ENCODE results near the gene TBXA2R. TPM values are rescaled to one million over a fixed set of nuclear protein-coding genes. Genes with fewer than 3 reads are reported as not detected.
"Not testable (repeated sequence)": the region's sequence is repeated elsewhere in the genome, so short reads cannot be mapped to it uniquely, and the experiment has no call there.

Gene TBXA2R
- total RNA-seq, 1 donor from 2014 or later = 0.52 TPM

DNA sequence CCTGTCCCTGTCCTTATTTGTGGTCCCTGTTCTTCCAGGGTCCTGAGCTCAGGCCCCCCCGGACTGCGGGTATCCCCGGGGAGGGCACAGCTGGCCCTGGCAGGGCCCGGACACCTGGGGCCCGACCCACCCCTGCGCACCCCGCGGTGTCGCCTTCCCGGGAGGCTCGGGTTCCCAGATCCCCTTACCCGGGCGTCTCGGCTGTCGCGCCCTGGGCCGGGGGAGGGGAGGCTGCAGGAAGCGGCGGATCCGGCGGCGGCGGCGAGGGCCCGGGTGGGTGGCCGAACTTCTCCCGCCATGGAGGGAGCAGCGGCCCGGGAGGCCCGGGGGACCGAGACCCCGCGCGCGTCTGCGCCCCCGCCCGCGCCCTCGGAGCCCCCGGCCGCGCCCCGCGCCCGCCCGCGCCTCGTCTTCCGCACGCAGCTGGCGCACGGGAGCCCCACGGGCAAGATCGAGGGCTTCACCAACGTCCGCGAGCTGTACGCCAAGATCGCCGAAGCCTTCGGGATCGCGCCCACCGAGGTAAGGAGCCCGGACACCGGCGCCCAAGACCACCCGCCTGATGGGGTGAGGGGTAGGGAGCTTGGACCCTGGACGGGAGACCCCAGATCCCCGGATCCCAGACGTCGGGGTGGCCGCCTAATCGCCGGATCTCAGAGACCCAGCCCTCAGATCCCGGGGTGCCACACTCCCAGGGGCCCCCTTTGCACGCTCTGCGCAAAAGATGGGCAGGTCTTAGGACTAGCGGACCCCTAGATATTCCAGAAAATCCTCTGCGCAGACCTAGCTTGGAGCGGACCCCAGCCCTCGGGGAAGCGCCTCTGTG lies 21.2 kb downstream of the TBXA2R start, which contains the start of gene GIPC3:
TSS of gene GIPC3 (plus strand) at position 178 of the 826 bp plus-strand sequence. CDS start at position 298, 120 bp downstream.
- intact Hi-C loops (cut with micrococcal nuclease) = no loop called here

DNA sequence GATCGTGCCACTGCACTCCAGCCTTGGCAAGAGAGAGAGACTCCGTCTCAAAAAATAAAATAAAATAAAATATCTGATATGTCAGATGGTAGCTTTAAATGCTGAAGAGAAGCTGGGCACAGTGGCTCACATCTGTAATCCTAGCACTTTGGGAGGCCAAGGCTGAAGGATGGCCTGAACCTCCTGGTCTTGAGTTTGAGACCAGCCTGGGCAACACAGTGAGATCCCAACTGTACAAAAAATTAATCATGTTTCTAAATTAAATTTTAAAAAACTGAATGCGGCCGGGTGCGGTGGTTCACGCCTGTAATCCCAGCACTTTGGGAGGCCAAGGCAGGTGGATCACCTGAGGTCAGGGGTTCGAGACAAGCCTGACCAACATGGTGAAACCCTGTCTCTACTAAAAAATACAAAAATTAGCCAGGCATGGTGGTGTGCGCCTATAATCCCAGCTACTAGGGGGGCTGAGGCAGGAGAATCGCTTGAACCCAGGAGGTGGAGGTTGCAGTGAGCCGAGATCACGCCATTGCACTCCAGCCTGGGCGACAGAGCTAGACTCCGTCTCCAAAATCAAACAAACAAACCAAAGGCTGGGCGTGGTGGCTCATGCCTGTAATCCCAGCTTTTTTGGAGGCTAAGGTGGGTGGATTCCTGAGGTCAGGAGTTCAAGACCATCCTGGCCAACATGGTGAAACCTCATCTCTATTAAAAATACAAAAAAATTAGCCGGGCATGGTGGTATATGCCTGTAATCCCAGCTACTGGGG lies 22.5 kb downstream of the TBXA2R start:
- intact Hi-C loops (cut with micrococcal nuclease) = not testable (repeated sequence)

DNA sequence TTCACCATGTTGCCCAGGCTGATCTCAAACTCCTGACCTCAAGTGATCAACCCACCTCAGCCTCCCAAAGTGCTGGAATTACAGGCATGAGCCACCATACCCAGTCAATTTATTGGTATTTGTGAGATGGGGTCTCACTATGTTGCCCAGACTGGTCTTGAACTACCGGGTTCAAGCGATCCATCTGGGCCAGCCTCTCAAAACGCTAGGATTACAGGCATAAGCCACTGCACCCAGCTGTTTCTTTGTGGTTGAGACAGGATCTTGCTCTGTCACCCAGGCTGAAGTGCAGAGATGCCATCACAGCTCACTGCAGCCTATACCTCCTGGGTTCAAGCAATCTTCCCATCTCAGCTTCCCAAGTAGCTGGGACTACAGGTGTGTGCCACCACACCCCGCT lies 24.9 kb downstream of the TBXA2R start:
- intact Hi-C loops (cut with micrococcal nuclease) = not testable (repeated sequence)

DNA sequence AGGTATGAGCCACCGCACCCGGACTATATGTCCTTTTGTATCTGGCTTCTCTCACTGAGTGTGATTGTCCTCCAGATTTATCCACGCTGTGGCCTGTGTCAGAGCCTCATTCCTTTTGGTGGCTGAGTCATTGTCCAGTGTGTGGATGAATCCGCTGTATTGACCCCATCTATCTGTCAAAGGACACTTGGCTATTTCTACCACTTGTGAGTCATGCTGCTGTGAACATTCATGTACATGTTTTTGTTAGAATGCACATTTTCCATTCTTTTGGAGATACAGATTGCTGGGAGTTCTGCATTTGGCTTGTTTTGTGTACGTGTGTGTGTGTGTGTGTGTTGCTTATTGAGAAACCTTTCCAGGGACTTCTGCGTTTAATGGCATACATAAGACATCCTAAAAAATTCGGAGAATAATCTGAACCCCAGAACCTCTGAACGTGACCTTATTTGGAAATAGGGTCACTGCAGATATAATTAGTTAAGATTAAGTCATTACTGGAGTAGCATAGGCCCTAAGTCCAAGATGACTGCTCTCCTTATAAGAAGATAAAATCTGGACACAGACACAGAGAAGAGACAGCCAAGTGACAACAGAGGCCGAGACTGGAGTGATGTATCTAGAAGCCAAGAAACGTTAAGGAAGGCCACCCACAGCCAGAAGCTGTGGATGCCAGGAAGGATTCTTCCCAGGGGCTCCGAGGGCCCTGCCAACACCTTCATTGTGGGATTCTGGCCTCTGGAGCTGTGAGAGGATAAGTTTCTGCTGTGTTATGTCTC lies 26.3 kb downstream of the TBXA2R start:
- intact Hi-C loops (cut with micrococcal nuclease) = no loop called here

DNA sequence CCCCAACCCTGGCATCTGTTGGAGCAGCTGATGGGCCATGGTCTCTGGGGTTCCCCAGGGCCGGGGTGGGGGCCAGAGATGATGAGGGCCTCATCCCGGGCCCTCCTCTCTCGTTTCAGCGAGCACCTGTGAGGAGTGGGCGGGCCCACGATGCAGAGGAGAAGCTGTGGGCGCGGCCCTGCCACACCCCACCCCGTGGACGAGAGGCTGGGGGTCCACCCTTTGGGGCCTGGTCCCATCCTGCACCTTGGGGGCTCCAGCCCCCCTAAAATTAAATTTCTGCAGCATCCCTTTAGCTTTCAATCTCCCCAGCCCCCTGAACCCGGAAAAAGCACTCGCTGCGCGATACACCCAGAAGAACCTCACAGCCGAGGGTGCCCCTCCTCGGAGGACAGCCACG lies 28.3 kb downstream of the TBXA2R start:
- intact Hi-C loops (cut with micrococcal nuclease) = loop anchor here (10.0 kb wide), 1 partner anchor 486 kb away; the partner anchor contains the start of gene ZBTB7A

DNA sequence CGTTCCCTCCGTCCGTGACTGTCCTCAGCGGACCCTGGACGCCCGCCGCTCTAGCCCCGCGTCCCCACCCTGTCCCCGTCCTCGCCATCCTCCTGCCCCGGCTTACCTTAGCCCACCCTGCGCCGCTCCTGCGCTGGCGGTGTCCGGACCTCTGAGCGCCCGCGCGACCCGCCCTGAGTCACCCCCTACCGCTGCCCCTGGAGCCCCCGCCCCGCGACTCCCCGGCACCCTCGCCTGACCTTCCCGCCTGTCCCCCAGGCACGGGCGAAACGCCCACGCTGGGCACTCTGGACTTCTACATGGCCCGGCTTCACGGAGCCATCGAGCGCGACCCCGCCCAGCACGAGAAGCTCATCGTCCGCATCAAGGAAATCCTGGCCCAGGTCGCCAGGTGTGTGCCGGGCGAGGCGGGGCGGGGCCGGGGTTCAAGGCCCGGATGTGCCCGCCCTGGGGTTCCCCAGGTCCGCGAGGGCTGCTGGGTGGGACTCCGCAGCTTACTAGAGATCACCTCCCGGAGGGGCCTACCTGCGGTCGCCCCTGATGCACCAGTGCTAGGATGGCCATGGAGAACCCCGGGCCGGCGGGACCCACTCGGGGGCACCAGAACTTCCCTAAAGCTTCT lies 28.8 kb downstream of the TBXA2R start:
- intact Hi-C loops (cut with micrococcal nuclease) = loop anchor here (10.0 kb wide), 1 partner anchor 487 kb away; the partner anchor contains the start of gene ZBTB7A

DNA sequence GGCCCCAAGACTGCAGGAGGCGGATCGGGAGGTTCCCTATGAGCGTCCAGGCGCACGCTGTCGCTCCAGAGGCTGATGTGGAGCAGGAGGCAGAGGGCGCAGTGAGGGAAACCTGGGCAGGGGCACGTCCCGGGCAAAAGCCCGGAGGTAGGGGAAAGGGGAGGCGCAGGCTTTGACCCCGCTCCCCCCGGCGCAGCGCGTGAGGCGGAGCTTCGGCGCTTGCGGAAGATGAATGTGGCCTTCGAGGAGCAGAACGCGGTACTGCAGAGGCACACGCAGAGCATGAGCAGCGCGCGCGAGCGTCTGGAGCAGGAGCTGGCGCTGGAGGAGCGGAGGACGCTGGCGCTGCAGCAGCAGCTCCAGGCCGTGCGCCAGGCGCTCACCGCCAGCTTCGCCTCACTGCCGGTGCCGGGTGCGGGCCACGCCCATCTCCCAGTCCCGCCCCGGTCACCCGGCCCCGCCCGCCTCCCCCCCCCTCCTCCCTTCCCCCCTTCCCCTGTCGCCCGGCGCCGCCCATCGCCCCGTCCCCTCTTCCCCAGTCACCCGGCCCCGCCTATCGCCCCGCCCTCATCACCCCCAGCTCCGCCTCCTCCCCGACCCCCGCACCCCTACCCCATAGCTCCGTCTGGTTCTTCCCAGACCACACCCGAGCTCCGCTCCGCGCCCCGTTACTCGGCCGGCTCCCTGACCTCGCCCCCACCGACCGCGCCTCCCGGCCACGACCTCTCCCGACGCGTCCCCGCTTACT lies 29.8 kb downstream of the TBXA2R start:
- intact Hi-C loops (cut with micrococcal nuclease) = loop anchor here (10.0 kb wide), 1 partner anchor 488 kb away; the partner anchor contains the start of gene ZBTB7A

DNA sequence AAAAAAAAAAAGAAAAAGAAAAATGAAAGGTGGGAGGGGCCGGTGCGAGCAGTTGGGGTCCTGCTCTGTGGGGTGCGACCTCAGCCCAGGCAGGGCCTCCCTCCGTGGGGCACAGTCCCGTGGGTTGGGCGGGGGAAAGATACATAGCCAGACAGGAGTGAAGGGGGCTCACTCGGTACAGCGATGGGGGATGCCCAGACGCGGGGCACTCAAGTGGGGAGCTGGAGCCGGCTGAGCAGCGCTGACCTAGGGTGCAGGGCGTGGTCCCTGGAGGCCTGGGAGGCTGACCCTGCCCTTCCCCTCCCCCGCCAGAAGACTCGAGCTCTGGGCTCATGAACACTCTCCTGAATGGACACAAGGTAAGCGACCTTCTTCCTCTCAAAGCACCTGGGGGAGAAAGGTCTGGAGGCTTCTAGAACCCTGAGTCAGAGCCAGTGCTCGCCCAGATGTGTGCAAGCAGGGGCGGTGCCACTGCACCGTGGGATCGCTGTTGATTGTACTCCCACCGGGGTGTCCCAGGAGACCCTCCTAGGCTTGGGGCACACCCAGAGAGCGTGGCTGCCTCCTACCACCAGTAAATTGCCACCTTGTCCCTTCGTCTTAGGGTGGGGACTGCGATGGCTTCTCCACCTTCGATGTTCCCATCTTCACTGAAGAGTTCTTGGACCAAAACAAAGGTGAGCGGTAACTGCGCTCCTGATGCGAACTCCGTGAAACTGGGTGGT lies 30.6 kb downstream of the TBXA2R start:
- intact Hi-C loops (cut with micrococcal nuclease) = loop anchor here (10.0 kb wide), 1 partner anchor 489 kb away; the partner anchor contains the start of gene ZBTB7A

DNA sequence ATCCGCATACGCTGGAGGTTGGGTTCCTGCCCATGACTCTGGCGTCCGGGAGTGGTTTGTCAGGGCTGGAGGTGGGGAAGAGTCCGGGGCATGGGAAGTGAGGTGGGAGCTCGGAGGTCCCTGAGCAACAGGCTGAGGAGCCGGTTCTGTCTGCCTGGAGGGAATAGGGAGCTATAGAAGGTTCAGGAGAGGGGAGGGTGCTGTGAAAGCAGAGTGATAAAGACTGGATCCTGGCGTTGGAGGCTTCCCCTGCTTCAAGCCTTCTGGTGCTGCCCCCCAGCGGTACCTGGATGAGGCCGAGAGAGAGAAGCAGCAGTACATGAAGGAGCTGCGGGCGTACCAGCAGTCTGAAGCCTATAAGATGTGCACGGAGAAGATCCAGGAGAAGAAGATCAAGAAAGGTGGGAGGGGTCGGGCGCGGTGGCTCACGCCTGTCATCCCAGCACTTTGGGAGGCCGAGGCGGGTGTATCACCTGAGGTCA lies 31.4 kb downstream of the TBXA2R start:
- intact Hi-C loops (cut with micrococcal nuclease) = loop anchor here (10.0 kb wide), 1 partner anchor 490 kb away; the partner anchor contains the start of gene ZBTB7A

DNA sequence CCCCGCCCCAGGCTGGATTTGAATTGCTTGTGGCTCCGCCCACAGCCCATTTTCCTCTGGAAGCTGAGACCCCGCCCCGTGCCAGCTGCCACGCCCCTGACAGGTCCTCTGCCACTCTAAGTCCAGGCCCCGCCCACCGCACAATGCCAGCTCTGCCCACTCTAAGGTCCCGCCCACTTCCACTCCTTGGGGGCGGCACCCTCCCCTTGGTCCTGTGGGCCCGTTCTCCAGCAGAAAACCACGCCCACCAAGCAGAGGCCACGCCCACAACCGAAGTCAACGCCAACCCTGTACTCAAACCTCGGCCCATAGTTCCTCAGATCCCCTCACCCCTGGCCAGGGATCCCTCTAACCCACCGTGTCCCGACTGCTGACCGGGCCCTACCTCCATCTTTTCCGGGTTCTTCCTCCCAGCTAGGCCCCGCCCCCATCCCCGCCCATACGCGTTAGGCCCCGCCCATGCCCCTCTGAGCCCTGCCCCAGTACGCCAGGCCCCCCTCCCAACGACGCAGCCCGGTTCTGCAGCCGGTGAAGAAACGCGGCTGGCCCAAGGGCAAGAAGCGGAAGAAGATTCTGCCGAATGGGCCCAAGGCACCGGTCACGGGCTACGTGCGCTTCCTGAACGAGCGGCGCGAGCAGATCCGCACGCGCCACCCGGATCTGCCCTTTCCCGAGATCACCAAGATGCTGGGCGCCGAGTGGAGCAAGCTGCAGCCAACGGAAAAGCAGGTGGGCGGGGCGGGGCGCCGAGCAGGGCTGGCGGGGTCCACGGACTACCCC lies 32.6 kb downstream of the TBXA2R start:
- intact Hi-C loops (cut with micrococcal nuclease) = loop anchor here (10.0 kb wide), 1 partner anchor 491 kb away; the partner anchor contains the start of gene ZBTB7A

DNA sequence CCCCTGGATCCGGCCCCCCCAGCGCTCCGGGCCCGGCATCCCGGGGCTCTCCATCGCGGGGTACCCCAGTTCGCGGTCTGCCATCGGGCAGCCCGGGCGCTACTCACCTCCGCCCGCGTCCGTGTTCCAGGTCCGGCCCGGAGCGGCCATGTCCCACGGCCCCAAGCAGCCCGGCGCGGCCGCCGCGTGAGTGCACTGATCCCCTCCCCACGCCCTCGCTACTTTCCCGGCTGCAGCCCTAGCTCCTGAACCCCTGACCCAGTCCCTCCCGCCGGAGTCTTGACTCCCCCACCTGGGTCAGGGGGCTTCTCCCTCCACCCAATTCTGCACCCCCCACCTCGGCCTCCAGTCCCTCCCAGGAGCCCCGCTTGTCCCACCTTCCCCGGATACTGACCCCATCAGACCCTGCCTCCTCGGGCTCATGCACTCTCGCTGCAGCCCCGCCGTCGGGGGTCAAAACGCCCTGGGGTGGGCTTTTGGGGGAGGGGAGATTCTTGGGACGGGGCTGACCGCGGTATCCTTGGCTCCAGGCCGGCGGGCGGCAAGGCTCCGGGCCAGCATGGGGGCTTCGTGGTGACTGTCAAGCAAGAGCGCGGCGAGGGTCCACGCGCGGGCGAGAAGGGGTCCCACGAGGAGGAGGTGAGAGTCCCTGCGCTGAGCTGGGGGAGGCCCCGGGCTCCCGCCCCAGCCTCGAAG lies 33.4 kb downstream of the TBXA2R start:
- intact Hi-C loops (cut with micrococcal nuclease) = loop anchor here (10.0 kb wide), 1 partner anchor 491 kb away; the partner anchor contains the start of gene ZBTB7A

DNA sequence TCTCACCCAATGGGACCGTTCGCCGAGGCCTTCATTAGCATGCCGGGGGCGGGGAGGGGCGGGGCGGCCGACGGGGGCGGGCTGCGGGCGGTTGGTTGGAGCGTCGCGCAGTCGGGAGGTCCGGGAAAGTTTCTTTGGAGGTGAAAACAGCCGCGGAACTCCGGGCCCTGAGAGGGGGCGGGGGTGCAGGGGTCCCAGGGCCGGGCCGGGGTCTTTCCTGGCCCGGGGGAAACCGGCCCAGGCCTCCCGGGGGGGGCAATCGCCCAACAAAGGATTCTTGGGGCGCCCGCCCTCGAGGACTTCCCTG lies 33.9 kb downstream of the TBXA2R start, which contains the start of gene HMG20B:
TSS of gene HMG20B (plus strand) at position 90 of the 307 bp plus-strand sequence. CDS start 366 bp downstream, outside the sequence.
- intact Hi-C loops (cut with micrococcal nuclease) = loop anchor here (1.0 to 10.0 kb wide), 4 partner anchors 16 to 492 kb away; partner anchors contain the start of genes FZR1, MFSD12 and ZBTB7A

DNA sequence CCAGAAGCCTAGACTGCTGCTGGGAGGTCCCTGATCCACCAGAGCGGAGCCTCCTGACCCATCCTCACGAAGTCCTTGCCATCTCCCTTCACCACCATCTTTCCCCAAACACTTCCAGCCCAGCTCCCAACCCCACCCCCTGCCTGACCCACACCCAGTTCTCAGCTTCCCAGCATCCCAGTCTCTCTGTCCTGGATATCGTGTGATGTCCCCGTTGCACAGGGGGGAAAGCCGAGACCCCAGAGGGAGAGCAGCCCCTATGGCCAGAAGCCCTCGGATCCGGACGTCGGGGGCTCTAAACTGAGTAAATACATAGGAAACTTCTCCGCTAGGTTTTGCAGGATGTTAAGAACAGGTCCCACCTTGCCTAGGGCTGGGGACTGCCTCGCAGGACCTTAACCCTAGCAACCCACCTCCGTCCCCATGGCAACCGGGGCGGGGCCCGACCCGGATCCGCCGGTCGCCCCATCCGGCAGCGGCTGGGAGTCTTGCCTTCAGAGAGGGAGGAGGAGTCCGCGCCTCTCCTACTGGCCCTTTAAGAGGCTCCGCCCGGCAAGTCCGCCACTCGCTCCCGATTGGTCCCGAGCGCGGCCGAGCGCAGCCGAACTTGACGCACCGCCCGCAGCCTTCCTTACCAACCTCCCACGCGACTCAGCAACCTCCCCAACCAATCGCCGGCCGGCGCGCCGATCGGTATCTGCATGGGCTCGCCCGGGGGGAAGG lies 34.4 kb downstream of the TBXA2R start:
- intact Hi-C loops (cut with micrococcal nuclease) = loop anchor here (1.0 to 10.0 kb wide), 4 partner anchors 15 to 493 kb away; partner anchors contain the start of genes FZR1, MFSD12 and ZBTB7A

DNA sequence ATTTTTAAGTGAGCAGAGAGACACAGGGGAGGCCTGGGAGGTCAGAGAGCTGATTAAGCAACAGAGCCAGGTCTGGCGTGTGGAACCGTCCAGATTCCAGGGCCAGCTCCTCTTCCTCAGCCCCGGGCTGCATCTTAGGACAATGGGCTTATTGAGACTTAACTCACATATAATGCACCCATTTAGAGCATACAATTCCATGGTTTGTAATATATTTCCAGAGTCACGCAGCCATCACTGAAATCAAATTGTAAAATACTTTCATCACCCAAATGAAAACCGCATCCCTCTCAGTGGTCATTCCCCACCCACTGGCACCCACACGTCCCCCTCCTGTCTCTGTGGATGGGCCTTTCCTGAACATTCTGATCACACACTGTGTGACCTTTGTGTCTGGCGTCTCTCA lies 36.1 kb downstream of the TBXA2R start:
- intact Hi-C loops (cut with micrococcal nuclease) = loop anchor here (10.0 kb wide), 1 partner anchor 494 kb away; the partner anchor contains the start of gene ZBTB7A

DNA sequence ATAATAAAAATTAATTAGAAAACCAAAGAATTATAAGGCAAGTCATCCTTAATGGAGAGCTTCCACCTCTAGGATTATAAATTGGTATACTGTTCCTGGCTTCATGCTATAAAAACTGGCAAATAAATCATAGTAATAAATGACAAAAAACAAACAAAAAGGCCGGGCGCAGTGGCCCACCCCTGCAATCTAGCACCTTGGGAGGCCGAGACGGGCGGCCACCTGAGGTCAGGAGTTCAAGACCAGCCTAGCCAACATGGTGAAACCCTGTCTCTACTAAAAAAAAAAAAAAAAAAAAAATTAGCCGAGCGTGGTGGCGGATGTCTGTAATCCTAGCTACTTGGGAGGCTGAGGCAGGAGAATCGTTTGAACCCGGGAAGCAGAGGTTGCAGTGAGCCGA lies 36.6 kb downstream of the TBXA2R start:
- intact Hi-C loops (cut with micrococcal nuclease) = loop anchor here (10.0 kb wide), 1 partner anchor 495 kb away; the partner anchor contains the start of gene ZBTB7A

DNA sequence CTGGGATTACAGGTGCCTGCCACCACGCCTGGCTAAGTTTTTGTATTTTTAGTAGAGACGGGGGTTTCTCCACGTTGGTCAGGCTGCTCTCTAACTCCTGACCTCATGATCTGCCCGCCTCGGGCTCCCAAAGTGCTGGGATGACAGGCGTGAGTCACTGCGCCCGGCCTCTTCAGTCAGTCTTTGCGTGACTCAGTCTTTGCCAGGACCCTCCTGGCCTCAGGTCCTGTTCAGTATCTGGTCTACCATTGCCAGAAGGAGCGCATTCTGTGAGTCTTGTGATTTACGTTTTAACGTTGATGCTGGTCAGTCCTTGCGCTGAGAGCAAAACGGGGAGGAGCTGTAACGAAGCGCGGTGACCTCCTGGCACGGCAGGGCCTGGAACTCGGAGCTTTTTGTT lies 41.5 kb downstream of the TBXA2R start:
- intact Hi-C loops (cut with micrococcal nuclease) = no loop called here

Data from T-helper 2 cell treated with Interferon-gamma antibody and Interleukin-4, amounts not matched to agents 100 ng/mL and 5 ng/mL, for 36 hours (primary cell).